Lower leg skin (tissue), 3 donors: ENCODE measurements around the gene STX16.

Experiments used
- CTCF ChIP-seq, 3 donors: fragments of 450-650 bp; IDR thresholded peaks; one replicate each; pipeline ENCODE4 v1.5.1; 2016; ENCODE audit warnings: antibody characterized with exemption in 3 of 3, mild to moderate bottlenecking in 3 of 3, moderate library complexity in 2 of 3
- POLR2A ChIP-seq, 2 donors: fragments of 450-650 bp; IDR thresholded peaks; one replicate each; pipeline ENCODE4 v1.6.1; 2016 to 2017; ENCODE audit warnings: antibody characterized with exemption in 2 of 2, mild to moderate bottlenecking in 1 of 2, moderate library complexity in 1 of 2

GRCh38 chr20:58608096-58608840, 42.8 kb upstream of the STX16 start:
- TF ChIP-seq CTCF (IDR thresholded peaks at IDR 0.05) (no peak), POLR2A (IDR thresholded peaks at IDR 0.05) (no peak)
